SK-N-SH (cell line): ENCODE results near the gene TAMALIN. TPM values are rescaled to one million over a fixed set of nuclear protein-coding genes. Genes with fewer than 3 reads are reported as not detected.

ENCODE experiments used
- CTCF ChIA-PET: fragments of 300-600, 350-600 bp; formaldehyde crosslinking; extraction: SDS; loops from one replicate; lab custom pipeline; 2021; lab: Yijun Ruan, JAX
- POLR2A ChIA-PET: fragments of 350-600 bp; sonication (Branson Sonifier 250); formaldehyde crosslinking; extraction: SDS; loops from one replicate; lab custom pipeline; 2020; ENCODE audit warnings: antibody characterized with exemption, inconsistent platforms; lab: Yijun Ruan, JAX
- DNase-seq: peaks from one replicate; pipeline ENCODE4 v3.0.0; 2012
- H2AFZ ChIP-seq: fragments of 200-600 bp; sonication (generic); 2 replicates; pipeline ENCODE4 v1.8.1; 2016; ENCODE audit warnings: antibody characterized with exemption, mild to moderate bottlenecking, low read depth
- H3F3A ChIP-seq: fragments of 200-600 bp; sonication (generic); replicated peaks from 2 replicates; pipeline ENCODE3; 2016; ENCODE audit warnings: antibody characterized with exemption, mild to moderate bottlenecking; ENCODE audit not compliant: insufficient read depth
- H3K27ac ChIP-seq, 2 experiments: fragments of 200-500 bp in 1 of 2; fragments of 200-600 bp in 1 of 2; sonication (Bioruptor generic) in 1 of 2; sonication (generic), shearing (Covaris generic) in 1 of 2; 2 replicates each; pipeline versions ENCODE4 v1.5.1 to v1.6.1; 2014 to 2016; ENCODE audit warnings: low read depth in 2 of 2, inconsistent platforms in 1 of 2, low read length in 1 of 2, mild to moderate bottlenecking in 1 of 2, mixed read lengths in 1 of 2
- H3K27me3 ChIP-seq: fragments of 200-600 bp; sonication (generic), shearing (Covaris generic); 2 replicates; pipeline ENCODE4 v1.6.1; 2016; ENCODE audit warnings: mixed run types; ENCODE audit not compliant: insufficient read depth
- H3K36me3 ChIP-seq, 2 experiments: fragments of 200-500 bp in 1 of 2; fragments of 200-600 bp in 1 of 2; sonication (Bioruptor generic) in 1 of 2; sonication (generic) in 1 of 2; replicated peaks in 1 of 2; 2 replicates each; pipeline versions ENCODE3 to v1.5.1; 2014 to 2016; ENCODE audit warnings: low read length in 1 of 2, mild to moderate bottlenecking in 1 of 2; ENCODE audit not compliant: insufficient read depth in 2 of 2, control insufficient read depth in 1 of 2
- H3K4me1 ChIP-seq, 2 experiments: fragments of 200-500 bp in 1 of 2; fragments of 200-600 bp in 1 of 2; sonication (Bioruptor generic) in 1 of 2; sonication (generic), shearing (Covaris generic) in 1 of 2; 2 replicates each; pipeline versions ENCODE4 v1.5.1 to v1.6.1; 2014 to 2016; ENCODE audit warnings: low read depth in 1 of 2, low read length in 1 of 2, mixed run types in 1 of 2; ENCODE audit not compliant: insufficient read depth in 2 of 2, control insufficient read depth in 1 of 2
- H3K4me2 ChIP-seq: fragments of 200-600 bp; sonication (generic), shearing (Covaris generic); 2 replicates; pipeline ENCODE4 v1.6.1; 2017; ENCODE audit warnings: mixed run types
- H3K4me3 ChIP-seq, 2 experiments: fragments of 200-500 bp in 1 of 2; fragments of 200-600 bp in 1 of 2; sonication (Bioruptor generic) in 1 of 2; sonication (generic), shearing (Covaris generic) in 1 of 2; 2 replicates each; pipeline versions ENCODE4 v1.5.1 to v1.8.1; 2014 to 2016; ENCODE audit warnings: low read depth in 2 of 2, inconsistent platforms in 1 of 2, low read length in 1 of 2, mild to moderate bottlenecking in 1 of 2, mixed read lengths in 1 of 2, moderate library complexity in 1 of 2
- H3K79me2 ChIP-seq: fragments of 200-600 bp; sonication (generic); 2 replicates; pipeline ENCODE4 v1.8.1; 2017; ENCODE audit warnings: mild to moderate bottlenecking; ENCODE audit not compliant: insufficient read depth
- H3K9ac ChIP-seq: fragments of 200-600 bp; sonication (generic); 2 replicates; pipeline ENCODE4 v1.6.1; 2017; ENCODE audit warnings: mixed run types
- H3K9me2 ChIP-seq: fragments of 200-600 bp; sonication (generic); 2 replicates; pipeline ENCODE4 v1.6.1; 2017; ENCODE audit warnings: mixed run types
- H3K9me3 ChIP-seq: fragments of 200-600 bp; sonication (generic); 2 replicates; pipeline ENCODE4 v1.6.1; 2017; ENCODE audit warnings: mixed run types, mild to moderate bottlenecking, moderate library complexity
- H4K20me1 ChIP-seq: fragments of 200-600 bp; sonication (generic); 2 replicates; pipeline ENCODE4 v1.6.1; 2017; ENCODE audit warnings: mild to moderate bottlenecking, mixed run types; ENCODE audit not compliant: insufficient read depth
- CHD2 ChIP-seq: fragments of 150-350 bp; IDR thresholded peaks from 2 replicates; pipeline ENCODE4 v1.6.1; 2018; ENCODE audit warnings: low read length; ENCODE audit not compliant: partially characterized antibody
- EZH2phosphoT487 ChIP-seq: fragments of 200-600 bp; sonication (generic); IDR thresholded peaks from 2 replicates; pipeline ENCODE4 v1.6.1; 2017; ENCODE audit warnings: low read depth, mixed run types, mild to moderate bottlenecking, antibody characterized with exemption, moderate library complexity, borderline replicate concordance
- FOXJ3 ChIP-seq: sonication (generic); formaldehyde crosslinking; IDR thresholded peaks from 2 replicates; pipeline ENCODE4 v1.5.1; 2020; ENCODE audit warnings: mild to moderate bottlenecking, missing genetic modification reagents
- GATA2 ChIP-seq: sonication (generic); formaldehyde crosslinking; IDR thresholded peaks from 2 replicates; pipeline ENCODE4 v1.5.0; 2020; ENCODE audit warnings: mild to moderate bottlenecking, missing genetic modification reagents
- JUND ChIP-seq: IDR thresholded peaks from 2 replicates; pipeline ENCODE4 v1.4.0; 2012
- MXI1 ChIP-seq: IDR thresholded peaks from 2 replicates; pipeline ENCODE4 v1.6.1; 2012; ENCODE audit warnings: mild to moderate bottlenecking, low read depth, low read length, improper control_type of control experiment
- POLR2AphosphoS5 ChIP-seq: IDR thresholded peaks from 2 replicates; pipeline ENCODE4 v1.6.1; 2012; ENCODE audit warnings: low read depth, low read length
- RXRA ChIP-seq: IDR thresholded peaks from 2 replicates; pipeline ENCODE4 v1.4.0; 2012; ENCODE audit warnings: low read depth, mild to moderate bottlenecking, borderline replicate concordance
- SIN3A ChIP-seq: IDR thresholded peaks from 2 replicates; pipeline ENCODE4 v1.6.1; 2012; ENCODE audit warnings: low read depth, mild to moderate bottlenecking, low read length, moderate library complexity, borderline replicate concordance
- SMC3 ChIP-seq: IDR thresholded peaks from 2 replicates; pipeline ENCODE4 v1.6.1; 2012; ENCODE audit warnings: low read depth, low read length, improper control_type of control experiment
- TAF1 ChIP-seq: IDR thresholded peaks from 2 replicates; pipeline ENCODE4 v1.6.1; 2012; ENCODE audit warnings: low read depth, mild to moderate bottlenecking, low read length, moderate library complexity, borderline replicate concordance
- TCF12 ChIP-seq: IDR thresholded peaks from 2 replicates; pipeline ENCODE4 v1.4.0; 2012
- TEAD4 ChIP-seq: IDR thresholded peaks from 2 replicates; pipeline ENCODE4 v1.4.0; 2012; ENCODE audit warnings: mild to moderate bottlenecking, borderline replicate concordance; ENCODE audit not compliant: insufficient read depth
- YY1 ChIP-seq: IDR thresholded peaks from 2 replicates; pipeline ENCODE4 v1.4.0; 2012; ENCODE audit warnings: low read depth, mild to moderate bottlenecking
- WGBS: methylation state at CpG from one replicate; pipeline ENCODE4 v1.1.6; 2017; ENCODE audit warnings: low lambda C conversion rate; 5-methylcytosine and 5-hydroxymethylcytosine counted together
- polyA plus RNA-seq, 3 experiments: library from polyadenylated mRNA; depleted of rRNA; stranded (reverse); fragments of >200 nt; gene quantifications; 2 replicates each; pipeline ENCODE4 v1.2.3, GENCODE V29; 2012
- TF ChIP-seq, protein P1 (sequence below): fragments of 150-350 bp; IDR thresholded peaks from 2 replicates; pipeline ENCODE4 v1.6.1; 2017; ENCODE audit warnings: antibody characterized with exemption, low read length, low read depth, borderline replicate concordance
- TF ChIP-seq, protein P2 (sequence below): IDR thresholded peaks from 2 replicates; pipeline ENCODE4 v1.4.0; 2012; ENCODE audit warnings: low read depth, borderline replicate concordance
- TF ChIP-seq, protein P3 (sequence below): IDR thresholded peaks from 2 replicates; pipeline ENCODE4 v1.6.1; 2012; ENCODE audit warnings: mild to moderate bottlenecking, low read depth, low read length, moderate library complexity
- TF ChIP-seq, protein P4 (sequence below): fragments of 150-350 bp; IDR thresholded peaks from 2 replicates; pipeline ENCODE4 v1.6.1; 2016; ENCODE audit warnings: mild to moderate bottlenecking, low read depth, low read length
- TF ChIP-seq, protein P5 (sequence below): IDR thresholded peaks from 2 replicates; pipeline ENCODE4 v1.4.0; 2012; ENCODE audit warnings: low read depth, borderline replicate concordance

The TAMALIN gene
- polyA plus RNA-seq, 1 of the 3 experiments (the other 2 are of a cell fraction): 2.4 TPM

DNA sequence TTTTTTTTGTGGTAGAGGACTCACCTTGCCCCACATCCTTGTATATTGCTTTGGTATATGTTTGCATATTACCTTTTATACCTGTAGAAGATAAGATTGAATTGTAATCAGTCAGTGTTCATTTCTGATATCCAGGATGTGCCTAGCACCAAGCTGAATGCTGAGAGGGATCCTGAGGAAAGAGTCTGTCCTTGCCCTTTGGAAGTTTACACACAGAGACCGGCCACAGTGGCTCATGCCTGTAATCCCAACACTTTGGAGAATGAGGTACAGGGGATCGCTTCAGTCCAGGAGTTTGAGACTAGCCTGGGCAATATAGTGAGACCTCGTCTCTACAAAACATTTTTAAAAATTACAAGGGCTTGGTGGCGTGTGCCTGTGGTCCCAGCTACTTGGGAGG is 46.8 kb upstream of the TAMALIN start:
- POLR2A ChIA-PET: no interaction called here
- 100% methylated on average over 3 of the region's 4 CpGs for WGBS
- Histone ChIP-seq H3K9me2 (no peaks in the 10 kb centered on the region), H3F3A (peaks cover 3% of the 10 kb centered on the region), H3K9me3 (no peaks in the 10 kb centered on the region), H3K4me3 (no peak overlapping the region), H3K4me2 (no peak overlapping the region), H3K4me1 (peaks cover 0 to 13% of the 10 kb centered on the region in 2 experiments; a peak in 2 of 4 replicates), H3K9ac (no peak overlapping the region), H3K27me3 (no peaks in the 10 kb centered on the region), H4K20me1 (peaks cover 5% of the 10 kb centered on the region; the same call in 1 of the 2 replicates), H3K36me3 (peaks cover 0 to 7% of the 10 kb centered on the region in 2 experiments), H3K27ac (no peak overlapping the region), H2AFZ (no peak overlapping the region), H3K79me2 (peaks cover 37% of the 10 kb centered on the region)
- CTCF ChIA-PET: interaction anchor here (0.7 to 3.7 kb wide), 4 partner anchors 8 to 65 kb away, joined by 3 to 25 read pairs (median 4); no protein-coding TSS in a partner anchor
- DNase-seq: no peak
- TF ChIP-seq, protein P1, sequence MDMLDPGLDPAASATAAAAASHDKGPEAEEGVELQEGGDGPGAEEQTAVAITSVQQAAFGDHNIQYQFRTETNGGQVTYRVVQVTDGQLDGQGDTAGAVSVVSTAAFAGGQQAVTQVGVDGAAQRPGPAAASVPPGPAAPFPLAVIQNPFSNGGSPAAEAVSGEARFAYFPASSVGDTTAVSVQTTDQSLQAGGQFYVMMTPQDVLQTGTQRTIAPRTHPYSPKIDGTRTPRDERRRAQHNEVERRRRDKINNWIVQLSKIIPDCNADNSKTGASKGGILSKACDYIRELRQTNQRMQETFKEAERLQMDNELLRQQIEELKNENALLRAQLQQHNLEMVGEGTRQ: no peak
- TF ChIP-seq GATA2 (CRISPR knock-in tag) (no peak), SIN3A (no peak), MXI1 (no peak), SMC3 (no peak), CHD2 (no peak), EZH2phosphoT487 (no peak), JUND (no peak), TAF1 (no peak), FOXJ3 (no peak)

DNA sequence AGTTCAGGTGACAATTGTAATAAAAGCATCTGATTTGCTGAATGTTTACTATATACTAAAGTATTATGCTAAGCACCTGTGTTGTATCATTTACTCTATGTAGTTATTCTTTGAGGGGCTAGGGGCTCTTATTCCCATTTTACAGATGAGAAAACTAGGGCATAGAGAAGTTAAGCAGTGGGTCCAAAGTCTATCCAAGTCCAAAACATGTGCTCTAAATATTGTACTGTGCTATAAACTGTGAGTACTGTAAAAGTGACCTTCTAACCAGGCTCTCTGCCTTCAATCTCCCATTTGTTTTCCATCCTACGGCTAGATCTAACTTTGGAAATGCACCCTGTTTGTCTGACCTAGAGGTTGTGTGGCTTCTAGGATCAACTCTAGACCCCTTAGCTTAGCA is 46.3 kb upstream of the TAMALIN start:
- peaks cover 5% of the 10 kb centered on the region; the same call in 1 of the 2 replicates for H4K20me1 ChIP-seq
- H3F3A ChIP-seq: peaks cover 1% of the 10 kb centered on the region
- 100% methylated on average over 1 of the region's 1 CpG for WGBS
- H3K36me3 ChIP-seq: peaks cover 0 to 7% of the 10 kb centered on the region in 2 experiments
- ChIA-PET POLR2A (no interaction called here), CTCF (interaction anchor here (0.7 to 3.7 kb wide), 5 partner anchors 11 to 66 kb away, joined by 3 to 25 read pairs (median 3); no protein-coding TSS in a partner anchor)
- H3K4me2 ChIP-seq: no peak overlapping the region
- no peak overlapping the region for H3K4me3 ChIP-seq
- no peak overlapping the region for H3K9ac ChIP-seq
- no peak overlapping the region for H2AFZ ChIP-seq
- H3K9me2 ChIP-seq: no peaks in the 10 kb centered on the region
- no peaks in the 10 kb centered on the region for H3K9me3 ChIP-seq
- no peak overlapping the region for H3K27ac ChIP-seq
- no peaks in the 10 kb centered on the region for H3K27me3 ChIP-seq
- H3K79me2 ChIP-seq: peaks cover 37% of the 10 kb centered on the region
- no peak for DNase-seq
- H3K4me1 ChIP-seq: peaks cover 0 to 9% of the 10 kb centered on the region in 2 experiments; a peak in 1 of 4 replicates
- TF ChIP-seq POLR2AphosphoS5: no peak
- no peak for TF ChIP-seq TCF12
- TF ChIP-seq, protein P2, sequence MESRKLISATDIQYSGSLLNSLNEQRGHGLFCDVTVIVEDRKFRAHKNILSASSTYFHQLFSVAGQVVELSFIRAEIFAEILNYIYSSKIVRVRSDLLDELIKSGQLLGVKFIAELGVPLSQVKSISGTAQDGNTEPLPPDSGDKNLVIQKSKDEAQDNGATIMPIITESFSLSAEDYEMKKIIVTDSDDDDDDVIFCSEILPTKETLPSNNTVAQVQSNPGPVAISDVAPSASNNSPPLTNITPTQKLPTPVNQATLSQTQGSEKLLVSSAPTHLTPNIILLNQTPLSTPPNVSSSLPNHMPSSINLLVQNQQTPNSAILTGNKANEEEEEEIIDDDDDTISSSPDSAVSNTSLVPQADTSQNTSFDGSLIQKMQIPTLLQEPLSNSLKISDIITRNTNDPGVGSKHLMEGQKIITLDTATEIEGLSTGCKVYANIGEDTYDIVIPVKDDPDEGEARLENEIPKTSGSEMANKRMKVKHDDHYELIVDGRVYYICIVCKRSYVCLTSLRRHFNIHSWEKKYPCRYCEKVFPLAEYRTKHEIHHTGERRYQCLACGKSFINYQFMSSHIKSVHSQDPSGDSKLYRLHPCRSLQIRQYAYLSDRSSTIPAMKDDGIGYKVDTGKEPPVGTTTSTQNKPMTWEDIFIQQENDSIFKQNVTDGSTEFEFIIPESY: no peak
- no peak for TF ChIP-seq TEAD4
- TF ChIP-seq EZH2phosphoT487: no peak
- no peak for TF ChIP-seq SIN3A
- TF ChIP-seq, protein P3, sequence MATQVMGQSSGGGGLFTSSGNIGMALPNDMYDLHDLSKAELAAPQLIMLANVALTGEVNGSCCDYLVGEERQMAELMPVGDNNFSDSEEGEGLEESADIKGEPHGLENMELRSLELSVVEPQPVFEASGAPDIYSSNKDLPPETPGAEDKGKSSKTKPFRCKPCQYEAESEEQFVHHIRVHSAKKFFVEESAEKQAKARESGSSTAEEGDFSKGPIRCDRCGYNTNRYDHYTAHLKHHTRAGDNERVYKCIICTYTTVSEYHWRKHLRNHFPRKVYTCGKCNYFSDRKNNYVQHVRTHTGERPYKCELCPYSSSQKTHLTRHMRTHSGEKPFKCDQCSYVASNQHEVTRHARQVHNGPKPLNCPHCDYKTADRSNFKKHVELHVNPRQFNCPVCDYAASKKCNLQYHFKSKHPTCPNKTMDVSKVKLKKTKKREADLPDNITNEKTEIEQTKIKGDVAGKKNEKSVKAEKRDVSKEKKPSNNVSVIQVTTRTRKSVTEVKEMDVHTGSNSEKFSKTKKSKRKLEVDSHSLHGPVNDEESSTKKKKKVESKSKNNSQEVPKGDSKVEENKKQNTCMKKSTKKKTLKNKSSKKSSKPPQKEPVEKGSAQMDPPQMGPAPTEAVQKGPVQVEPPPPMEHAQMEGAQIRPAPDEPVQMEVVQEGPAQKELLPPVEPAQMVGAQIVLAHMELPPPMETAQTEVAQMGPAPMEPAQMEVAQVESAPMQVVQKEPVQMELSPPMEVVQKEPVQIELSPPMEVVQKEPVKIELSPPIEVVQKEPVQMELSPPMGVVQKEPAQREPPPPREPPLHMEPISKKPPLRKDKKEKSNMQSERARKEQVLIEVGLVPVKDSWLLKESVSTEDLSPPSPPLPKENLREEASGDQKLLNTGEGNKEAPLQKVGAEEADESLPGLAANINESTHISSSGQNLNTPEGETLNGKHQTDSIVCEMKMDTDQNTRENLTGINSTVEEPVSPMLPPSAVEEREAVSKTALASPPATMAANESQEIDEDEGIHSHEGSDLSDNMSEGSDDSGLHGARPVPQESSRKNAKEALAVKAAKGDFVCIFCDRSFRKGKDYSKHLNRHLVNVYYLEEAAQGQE: no peak
- no peak for TF ChIP-seq MXI1
- TF ChIP-seq, protein P4, sequence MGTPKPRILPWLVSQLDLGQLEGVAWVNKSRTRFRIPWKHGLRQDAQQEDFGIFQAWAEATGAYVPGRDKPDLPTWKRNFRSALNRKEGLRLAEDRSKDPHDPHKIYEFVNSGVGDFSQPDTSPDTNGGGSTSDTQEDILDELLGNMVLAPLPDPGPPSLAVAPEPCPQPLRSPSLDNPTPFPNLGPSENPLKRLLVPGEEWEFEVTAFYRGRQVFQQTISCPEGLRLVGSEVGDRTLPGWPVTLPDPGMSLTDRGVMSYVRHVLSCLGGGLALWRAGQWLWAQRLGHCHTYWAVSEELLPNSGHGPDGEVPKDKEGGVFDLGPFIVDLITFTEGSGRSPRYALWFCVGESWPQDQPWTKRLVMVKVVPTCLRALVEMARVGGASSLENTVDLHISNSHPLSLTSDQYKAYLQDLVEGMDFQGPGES: no peak
- TF ChIP-seq RXRA: no peak
- TF ChIP-seq YY1: no peak
- no peak for TF ChIP-seq FOXJ3
- TF ChIP-seq, protein P5, sequence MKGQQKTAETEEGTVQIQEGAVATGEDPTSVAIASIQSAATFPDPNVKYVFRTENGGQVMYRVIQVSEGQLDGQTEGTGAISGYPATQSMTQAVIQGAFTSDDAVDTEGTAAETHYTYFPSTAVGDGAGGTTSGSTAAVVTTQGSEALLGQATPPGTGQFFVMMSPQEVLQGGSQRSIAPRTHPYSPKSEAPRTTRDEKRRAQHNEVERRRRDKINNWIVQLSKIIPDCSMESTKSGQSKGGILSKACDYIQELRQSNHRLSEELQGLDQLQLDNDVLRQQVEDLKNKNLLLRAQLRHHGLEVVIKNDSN: no peak
- no peak for TF ChIP-seq TAF1
